Cerebellar cortex (tissue), 1 donor: ENCODE results near the gene COG5.
"Not testable (repeated sequence)": the region's sequence is repeated elsewhere in the genome, so short reads cannot be mapped to it uniquely, and the experiment has no call there.

Experiments
- DNase-seq: peaks from one replicate; pipeline ENCODE4 v3.0.0-alpha.2; 2015; ENCODE audit warnings: low spot score

COG5 gene

DNA sequence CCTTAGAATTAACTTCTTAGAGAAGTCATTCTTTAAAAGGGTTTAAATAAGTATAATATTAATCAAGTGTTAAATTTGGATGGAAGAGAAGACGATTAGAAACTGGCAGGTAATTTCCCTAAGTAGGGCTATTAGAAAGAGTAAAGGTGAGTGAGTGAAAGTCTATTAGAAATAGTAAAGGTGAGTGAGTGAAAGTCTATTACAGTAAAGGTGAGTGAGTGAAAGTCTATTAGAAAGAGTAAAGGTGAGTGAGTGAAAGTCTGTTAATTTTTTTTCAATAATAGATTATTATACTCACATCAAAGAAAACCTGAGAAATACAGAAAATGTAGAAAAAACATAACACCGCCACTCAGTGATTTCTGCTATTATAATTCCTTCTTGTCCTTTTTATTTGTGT is 405.7 kb downstream of the COG5 start:
- DNase-seq: no peak

DNA sequence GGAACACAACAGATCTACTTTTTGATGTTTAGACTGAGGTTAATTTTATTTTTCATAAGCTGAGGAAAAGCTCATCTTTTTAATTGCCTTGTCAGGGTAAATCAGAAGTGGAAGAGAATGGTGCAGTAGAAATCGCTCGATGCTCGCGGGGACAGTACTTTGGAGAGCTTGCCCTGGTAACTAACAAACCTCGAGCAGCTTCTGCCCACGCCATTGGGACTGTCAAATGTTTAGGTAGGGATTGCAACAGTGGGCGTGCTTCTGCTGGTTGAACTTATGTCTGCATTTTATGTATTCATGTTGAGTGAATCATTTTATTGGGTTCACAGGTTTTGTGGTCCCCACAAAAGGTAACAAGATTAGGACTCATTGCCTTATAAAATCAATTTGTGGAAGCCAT is 406.6 kb downstream of the COG5 start:
- DNase-seq: no peak

DNA sequence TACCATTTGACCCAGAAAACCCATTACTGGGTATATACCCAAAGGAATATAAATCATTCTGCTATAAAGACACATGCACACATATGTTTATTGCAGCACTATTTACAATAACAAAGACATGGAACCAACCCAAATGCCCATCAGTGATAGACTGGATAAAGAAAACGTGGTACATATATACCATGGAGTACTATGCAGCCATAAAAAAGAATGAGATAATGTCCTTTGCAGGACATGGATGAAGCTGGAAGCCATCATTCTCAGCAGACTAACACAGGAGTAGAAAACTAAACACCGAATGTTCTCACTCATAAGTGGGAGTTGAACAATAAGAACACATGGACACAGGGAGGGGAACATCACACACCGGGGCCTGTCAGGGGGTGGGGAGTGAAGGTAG is 408.0 kb downstream of the COG5 start:
- not testable (repeated sequence) for DNase-seq

DNA sequence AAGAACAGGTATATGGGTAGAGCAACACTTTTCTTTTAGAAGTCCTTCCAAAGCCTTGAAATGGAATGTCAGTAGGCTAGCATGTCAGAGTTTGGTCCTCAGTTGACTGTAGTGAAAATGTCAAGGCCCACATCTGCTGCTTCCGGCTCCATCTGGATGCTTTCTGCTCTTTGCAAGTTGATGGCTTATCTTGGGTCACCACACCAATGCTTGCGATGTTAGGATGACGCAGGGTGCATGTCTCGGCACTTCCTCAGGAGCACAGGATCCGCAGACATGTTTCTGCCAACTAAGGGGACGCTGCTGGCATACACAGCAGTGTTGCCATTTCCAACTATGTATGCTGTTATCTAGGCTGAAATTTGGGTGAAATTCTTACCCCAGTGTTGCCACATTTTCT is 408.9 kb downstream of the COG5 start:
- no peak for DNase-seq

DNA sequence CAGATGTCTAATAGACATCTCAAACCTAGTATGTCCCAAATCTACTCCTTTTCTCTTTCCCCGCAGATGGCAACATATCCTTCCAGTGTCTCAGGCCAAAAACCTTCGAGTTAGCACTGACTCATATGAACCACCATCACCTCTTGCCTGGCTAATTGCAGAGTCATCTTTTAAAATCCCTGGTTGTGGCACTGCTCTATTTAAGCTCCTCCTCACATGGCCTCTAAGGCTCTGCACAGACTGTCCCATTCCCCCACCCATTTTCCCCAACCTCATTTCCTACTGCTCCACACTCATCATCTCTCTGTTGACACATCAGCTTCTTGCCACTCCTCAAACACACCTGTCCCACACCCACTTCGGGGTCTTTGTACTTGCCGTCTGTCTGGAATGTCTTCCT is 411.7 kb downstream of the COG5 start:
- DNase-seq: no peak
